Esophagus (tissue), 2 donors: ENCODE measurements around the gene RDH5. TPM values are rescaled to one million over a fixed set of nuclear protein-coding genes. Genes with fewer than 3 reads are reported as not detected.

Experiments used
- H3K27ac ChIP-seq, 2 donors: one replicate each; pipeline ENCODE4 v1.5.1; 2013; ENCODE audit warnings: low read depth in 2 of 2, mild to moderate bottlenecking in 2 of 2, inconsistent platforms in 1 of 2, low read length in 1 of 2, moderate library complexity in 1 of 2
- H3K27me3 ChIP-seq, 2 donors: one replicate each; pipeline ENCODE4 v1.6.1; 2013; ENCODE audit warnings: low read length in 2 of 2, control low read depth in 1 of 2, mild to moderate bottlenecking in 1 of 2; ENCODE audit not compliant: insufficient read depth in 2 of 2, control insufficient read depth in 1 of 2
- H3K36me3 ChIP-seq, 2 donors: one replicate each; pipeline ENCODE4 v1.6.1; 2013; ENCODE audit warnings: low read length in 1 of 2; ENCODE audit not compliant: control insufficient read depth in 2 of 2, insufficient read depth in 2 of 2
- H3K4me1 ChIP-seq, 2 donors: one replicate each; pipeline ENCODE4 v1.6.1; 2013; ENCODE audit warnings: low read length in 1 of 2; ENCODE audit not compliant: control insufficient read depth in 2 of 2, insufficient read depth in 2 of 2
- H3K4me3 ChIP-seq, 2 donors: one replicate each; pipeline ENCODE4 v1.5.1; 2013; ENCODE audit warnings: low read length in 2 of 2, mild to moderate bottlenecking in 2 of 2, low read depth in 1 of 2, moderate library complexity in 1 of 2
- H3K9me3 ChIP-seq, 2 donors: one replicate each; pipeline ENCODE4 v1.6.1; 2013; ENCODE audit warnings: mild to moderate bottlenecking in 2 of 2, low read depth in 1 of 2, low read length in 1 of 2, moderate library complexity in 1 of 2; ENCODE audit not compliant: control insufficient read depth in 2 of 2, insufficient read depth in 1 of 2
- WGBS, 2 donors: extraction: QIAGEN DNeasy Blood & Tissue Kit; methylation state at CpG; one replicate each; pipeline ENCODE4 v1.1.7; 2013; 5-methylcytosine and 5-hydroxymethylcytosine counted together
- polyA plus RNA-seq, 2 donors: library from polyadenylated mRNA; stranded (reverse); fragments of 200-250 nt; gene quantifications; one replicate each; pipeline ENCODE4 v1.2.3, GENCODE V29; 2013
- donor health status: healthy with polysubstance abuse.
- donor health status: Bipolar disorder and iron deficiency.

Gene RDH5
- polyA plus RNA-seq, 2 donors, result 3.3 to 12.7 TPM

- Histone ChIP-seq H3K27me3 (no peaks in the 10 kb centered on the region), H3K9me3 (no peaks in the 10 kb centered on the region), H3K4me1 (peaks cover 4 to 27% of the 10 kb centered on the region in 2 donors), H3K36me3 (peaks cover 0 to 3% of the 10 kb centered on the region in 2 donors), H3K27ac (peak overlapping the region; percentile 98 to 99), H3K4me3 (no peak overlapping the region)
- 28 to 54% methylated on average over 4 of the region's 4 CpGs for WGBS, 2 donors
These were observed 2.2 kb upstream of the RDH5 start for GRCh38 chr12:55718015-55718414.

GRCh38 chr12:55718624-55719275 is 1.4 kb upstream of the RDH5 start:
- Histone ChIP-seq H3K27me3 (no peaks in the 10 kb centered on the region), H3K4me3 (no peak overlapping the region), H3K27ac (peak overlapping the region; percentile 61 to 99), H3K4me1 (peaks cover 4 to 29% of the 10 kb centered on the region in 2 donors), H3K36me3 (peaks cover 0 to 3% of the 10 kb centered on the region in 2 donors), H3K9me3 (no peaks in the 10 kb centered on the region)
- 59 to 66% methylated on average over 4 of the region's 4 CpGs for WGBS, 2 donors

- H3K27me3 ChIP-seq, result no peaks in the 10 kb centered on the region
- H3K36me3 ChIP-seq, result peaks cover 0 to 3% of the 10 kb centered on the region in 2 donors
- H3K27ac ChIP-seq, result peak overlapping the region; percentile 61 to 82
- 71 to 72% methylated on average over 7 of the region's 7 CpGs for WGBS, 2 donors
- peaks cover 7 to 30% of the 10 kb centered on the region in 2 donors for H3K4me1 ChIP-seq
- H3K4me3 ChIP-seq, result no peak overlapping the region
- no peaks in the 10 kb centered on the region for H3K9me3 ChIP-seq
These were observed 822 bp upstream of the RDH5 start for GRCh38 chr12:55719371-55719770.

- no peaks in the 10 kb centered on the region for H3K9me3 ChIP-seq
- H3K36me3 ChIP-seq, result peaks cover 3 to 10% of the 10 kb centered on the region in 2 donors
- 20 to 21% methylated on average over 9 of the region's 9 CpGs for WGBS, 2 donors
- H3K4me3 ChIP-seq, result no peak overlapping the region
- no peaks in the 10 kb centered on the region for H3K27me3 ChIP-seq
- peak overlapping the region; percentile 61 to 82 for H3K27ac ChIP-seq
- H3K4me1 ChIP-seq, result peaks cover 7 to 33% of the 10 kb centered on the region in 2 donors
These were observed 776 bp downstream of the RDH5 start for GRCh38 chr12:55720894-55721444.

GRCh38 chr12:55721601-55722213 is 1.5 kb downstream of the RDH5 start:
- Histone ChIP-seq H3K27me3 (no peaks in the 10 kb centered on the region), H3K36me3 (peaks cover 3 to 11% of the 10 kb centered on the region in 2 donors), H3K9me3 (no peaks in the 10 kb centered on the region), H3K27ac (peak overlapping the region; percentile 43 to 82), H3K4me1 (peaks cover 7 to 33% of the 10 kb centered on the region in 2 donors), H3K4me3 (no peak overlapping the region)
- WGBS, 2 donors, result 64 to 71% methylated on average over 14 of the region's 14 CpGs

- H3K4me1 ChIP-seq, result peaks cover 7 to 33% of the 10 kb centered on the region in 2 donors
- 56 to 64% methylated on average over 8 of the region's 8 CpGs for WGBS, 2 donors
These were observed 2.8 kb downstream of the RDH5 start for GRCh38 chr12:55722948-55723347.

GRCh38 chr12:55723516-55724225 is 3.5 kb downstream of the RDH5 start:
- H3K36me3 ChIP-seq, result peaks cover 3 to 13% of the 10 kb centered on the region in 2 donors
- peak overlapping the region in 1 of 2 donors; percentile 66 for H3K27ac ChIP-seq
- H3K4me3 ChIP-seq, result no peak overlapping the region
- 42 to 49% methylated on average over 10 of the region's 10 CpGs for WGBS, 2 donors
- H3K4me1 ChIP-seq, result peaks cover 7 to 33% of the 10 kb centered on the region in 2 donors
- H3K9me3 ChIP-seq, result no peaks in the 10 kb centered on the region
- H3K27me3 ChIP-seq, result no peaks in the 10 kb centered on the region

More at GRCh38 chr12:55722948-55723347, 2.8 kb downstream of the RDH5 start:
- H3K27me3 ChIP-seq, result no peaks in the 10 kb centered on the region
- no peaks in the 10 kb centered on the region for H3K9me3 ChIP-seq
- H3K27ac ChIP-seq, result peak overlapping the region; percentile 28 to 54
- H3K36me3 ChIP-seq, result peaks cover 3 to 13% of the 10 kb centered on the region in 2 donors
- no peak overlapping the region for H3K4me3 ChIP-seq

GRCh38 chr12:55724226-55724939 is 4.2 kb downstream of the RDH5 start:
- Histone ChIP-seq H3K9me3 (no peaks in the 10 kb centered on the region), H3K27me3 (no peaks in the 10 kb centered on the region), H3K27ac (peak overlapping the region; percentile 2 to 66), H3K4me1 (peaks cover 7 to 28% of the 10 kb centered on the region in 2 donors), H3K4me3 (no peak overlapping the region), H3K36me3 (peaks cover 0 to 13% of the 10 kb centered on the region in 2 donors)
- WGBS, 2 donors, result 35 to 39% methylated on average over 11 of the region's 11 CpGs

- Histone ChIP-seq H3K9me3 (no peaks in the 10 kb centered on the region), H3K4me3 (no peak overlapping the region), H3K4me1 (peaks cover 5 to 23% of the 10 kb centered on the region in 2 donors), H3K27ac (peak overlapping the region in 1 of 2 donors; percentile 59), H3K36me3 (peaks cover 0 to 13% of the 10 kb centered on the region in 2 donors), H3K27me3 (no peaks in the 10 kb centered on the region)
- WGBS, 2 donors, result 49% methylated on average over 3 of the region's 3 CpGs
These were observed 4.7 kb downstream of the RDH5 start for GRCh38 chr12:55724940-55725309.
